Heart left ventricle (tissue), 16 donors: ENCODE measurements around the gene NDUFS3. TPM values are rescaled to one million over a fixed set of nuclear protein-coding genes. Genes with fewer than 3 reads are reported as not detected.

ENCODE experiments used
- ATAC-seq, 4 donors: fragments of 200-7000 bp; cut with Tn5 transposase; one replicate each; pipeline ENCODE4 v1.9.1; 2020 to 2022; ENCODE audit warnings: moderate library complexity in 4 of 4, mild to moderate bottlenecking in 3 of 4, moderate number of reproducible peaks in 1 of 4
- DNase-seq, 5 donors: peaks; one replicate each; pipeline ENCODE4 v3.0.0-alpha.2; 2020
- H3K27ac ChIP-seq, 12 donors: fragments of 200-600 bp; sonication (generic) in 4 of 12; one replicate each; pipeline versions ENCODE4 v1.5.0 to v1.8.0; 2016 to 2022; ENCODE audit warnings: mild to moderate bottlenecking in 2 of 12
- H3K27me3 ChIP-seq, 9 donors: fragments of 200-600 bp; sonication (generic) in 2 of 9; one replicate each; pipeline versions ENCODE4 v1.5.1 to v1.8.0; 2016 to 2022; ENCODE audit warnings: mild to moderate bottlenecking in 3 of 9
- H3K36me3 ChIP-seq, 9 donors: fragments of 200-600 bp; sonication (generic) in 2 of 9; one replicate each; pipeline versions ENCODE4 v1.5.0 to v1.8.0; 2018 to 2022; ENCODE audit warnings: mild to moderate bottlenecking in 2 of 9
- H3K4me1 ChIP-seq, 12 donors: fragments of 200-600 bp; sonication (generic) in 4 of 12; one replicate each; pipeline versions ENCODE4 v1.5.0 to v1.8.0; 2016 to 2022; ENCODE audit warnings: mild to moderate bottlenecking in 3 of 12
- H3K4me3 ChIP-seq, 12 donors: fragments of 200-600 bp; sonication (generic) in 4 of 12; one replicate each; pipeline versions ENCODE4 v1.5.0 to v1.8.0; 2017 to 2022; ENCODE audit warnings: mild to moderate bottlenecking in 9 of 12, moderate library complexity in 4 of 12
- H3K9me3 ChIP-seq, 12 donors: fragments of 200-600 bp; sonication (generic) in 4 of 12; one replicate each; pipeline versions ENCODE4 v1.5.0 to v1.8.0; 2016 to 2022; ENCODE audit warnings: mild to moderate bottlenecking in 1 of 12
- POLR2A ChIP-seq, 2 donors: fragments of 450-650 bp; IDR thresholded peaks; one replicate each; pipeline ENCODE4 v1.6.1; 2017; ENCODE audit warnings: antibody characterized with exemption in 2 of 2, mild to moderate bottlenecking in 2 of 2, moderate library complexity in 2 of 2
- WGBS, 4 donors: extraction: QIAGEN DNeasy Blood & Tissue Kit in 2 of 4; methylation state at CpG; one replicate each; pipeline versions ENCODE4 v1.1.5 to v1.1.7; 2013 to 2018; 5-methylcytosine and 5-hydroxymethylcytosine counted together
- intact Hi-C, 10 donors: fragments of 100-400 bp; cut with DNase I; formaldehyde crosslinking; loops; one replicate each; pipeline versions ENCODE4 v1.11.1 to v1.14.2; 2022
- polyA plus RNA-seq, 2 donors: library from polyadenylated mRNA; stranded (reverse); fragments of 200-250 nt; gene quantifications; one replicate each; pipeline ENCODE4 v1.2.3, GENCODE V29; 2013
- total RNA-seq, 9 donors: library from RNA; depleted of rRNA in 2 of 9; stranded (reverse); fragments of >200 nt in 2 of 9; fragmentation: NEBNext Ultra II Directional in 3 of 9; extraction: Animal tissue kit (Norgen Biotek cat#: 25700) in 3 of 9; gene quantifications; one replicate each; pipeline versions ENCODE4 v1.1.0 to v1.2.4, GENCODE V29; 2016 to 2023
- TF ChIP-seq, protein P1 (sequence below), 12 donors: fragments of 200-600 bp; sonication (generic) in 4 of 12; IDR thresholded peaks; one replicate each; pipeline versions ENCODE4 v1.5.0 to v1.8.0; 2018 to 2022; ENCODE audit warnings: antibody characterized with exemption in 12 of 12, mild to moderate bottlenecking in 5 of 12
- donor health status: ischemic (EF 13 %, LVEDD 7.1; RV severe dilation, severe dysfunction).
- donor health status: healthy with polysubstance abuse.
- donor health status: DM: no; HTN: yes; CAD: no.
- donor health status: DM: no; HTN: no; CAD: no.
- donor health status: ischemic (EF 25% LVEDD 6.9; RV normal size, moderate dysfunction).
- donor health status: ischemic (EF 25% LVEDD 5.7; RV mildly dilated, moderate dysfunction).
- donor health status: healthy.
- donor health status: DM: yes; HTN: yes; CAD: no.
- donor health status: ischemic (EF 35%, LVEDD 5.7; RV mildly dilated, moderate dysfunction).
- donor health status: nonischemic (EF 11% LVEDD 7.7; RV severe dilation, severe dysfunction).
- donor health status: DM: yes; HTN: yes; CAD: no.
- donor health status: PGD.
- donor health status: ischemic (EF 29% LVEDD 5.4; RV normal size, mild dysfunction).
- donor health status: nonischemic (EF 23%, LVEDD 6.1; RV moderate dilation, normal function).

NDUFS3 gene
- total and polyA plus RNA-seq, 11 donors = 134 to 478 (median 236) TPM

DNA sequence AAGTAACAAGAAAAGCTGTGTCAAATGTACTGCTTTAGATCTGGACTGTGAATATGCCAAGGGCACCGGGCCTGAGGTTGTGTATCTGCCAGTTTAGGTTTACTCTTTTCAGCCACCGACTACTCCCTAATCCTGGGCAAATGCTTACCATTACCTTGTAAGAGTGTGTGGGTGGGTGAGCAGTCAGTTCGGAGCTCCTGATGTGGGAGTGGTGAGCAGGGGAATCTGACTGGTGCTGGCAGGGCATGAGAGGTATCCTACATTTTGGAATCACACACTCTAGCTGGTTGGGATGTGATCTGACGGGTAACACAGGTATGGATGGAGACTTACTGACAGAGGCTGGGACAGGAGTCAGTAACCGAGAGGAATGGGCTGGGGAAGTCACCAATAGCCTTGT, 5.0 kb downstream of the NDUFS3 start:
- ATAC-seq = no peak

DNA sequence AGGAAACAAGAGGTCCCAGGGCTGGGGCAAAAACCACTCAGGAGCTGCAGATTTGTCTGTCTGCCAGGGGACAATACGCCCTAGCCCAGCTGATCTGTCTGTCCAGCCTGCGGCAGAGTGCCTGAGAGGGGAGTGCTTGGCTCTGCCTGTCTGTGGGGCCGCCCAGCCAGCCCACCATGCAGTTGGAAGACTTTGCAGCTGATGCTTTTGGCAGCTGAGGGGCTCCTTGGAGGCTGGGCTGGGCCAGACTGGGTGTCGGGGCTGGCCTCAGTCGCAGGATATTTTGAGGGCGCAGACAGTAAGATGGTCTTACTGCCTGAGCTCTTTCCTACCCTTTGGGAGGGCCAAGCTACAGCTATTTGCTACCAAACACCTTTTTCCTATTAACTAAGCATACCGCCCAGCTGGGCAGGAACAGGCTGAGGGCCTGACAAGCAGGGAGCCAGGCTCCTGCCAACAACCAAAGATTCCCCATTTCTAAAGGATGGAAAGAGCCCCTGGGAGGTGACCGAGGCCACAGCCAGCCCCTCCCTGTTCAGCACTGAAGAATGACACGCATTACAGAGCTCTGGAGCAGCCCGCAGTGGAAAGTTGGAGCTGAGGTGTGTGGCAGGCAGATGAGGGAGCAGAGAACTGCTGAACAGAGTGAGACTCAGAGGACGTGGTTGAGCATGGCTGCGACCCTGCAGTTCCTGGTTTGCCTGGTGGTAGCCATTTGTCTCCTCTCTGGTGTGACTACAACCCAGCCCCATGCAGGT, 7.4 kb downstream of the NDUFS3 start, which contains the start of gene FAM180B:
TSS of gene FAM180B (plus strand) at position 581 of the 758 bp plus-strand sequence. CDS start at position 672, 91 bp downstream.
- peaks cover 0 to 41% (median 39%) of the 10 kb centered on the region in 9 donors for H3K36me3 ChIP-seq
- ATAC-seq (peak; percentile 28 to 81 (median 50)), DNase-seq (peak in 2 of 5 donors; percentile 34 to 73)
- no peak within 1 kb of the TSS for H3K4me3 ChIP-seq
- WGBS, 4 donors = 44 to 69% (median 62%) methylated on average over 9 to 12 of the region's 12 CpGs
- peaks cover 0 to 19% (median 7%) of the 10 kb centered on the region in 9 donors for H3K27me3 ChIP-seq
- no peaks in the 10 kb centered on the region for H3K9me3 ChIP-seq
- peaks cover 0 to 31% (median 11%) of the 10 kb centered on the region in 12 donors for H3K4me1 ChIP-seq
- intact Hi-C loops = no loop called here
- peak within 1 kb of the TSS in 5 of 12 donors; percentile 21 to 60 (median 30) for H3K27ac ChIP-seq
- TF ChIP-seq, protein P1, sequence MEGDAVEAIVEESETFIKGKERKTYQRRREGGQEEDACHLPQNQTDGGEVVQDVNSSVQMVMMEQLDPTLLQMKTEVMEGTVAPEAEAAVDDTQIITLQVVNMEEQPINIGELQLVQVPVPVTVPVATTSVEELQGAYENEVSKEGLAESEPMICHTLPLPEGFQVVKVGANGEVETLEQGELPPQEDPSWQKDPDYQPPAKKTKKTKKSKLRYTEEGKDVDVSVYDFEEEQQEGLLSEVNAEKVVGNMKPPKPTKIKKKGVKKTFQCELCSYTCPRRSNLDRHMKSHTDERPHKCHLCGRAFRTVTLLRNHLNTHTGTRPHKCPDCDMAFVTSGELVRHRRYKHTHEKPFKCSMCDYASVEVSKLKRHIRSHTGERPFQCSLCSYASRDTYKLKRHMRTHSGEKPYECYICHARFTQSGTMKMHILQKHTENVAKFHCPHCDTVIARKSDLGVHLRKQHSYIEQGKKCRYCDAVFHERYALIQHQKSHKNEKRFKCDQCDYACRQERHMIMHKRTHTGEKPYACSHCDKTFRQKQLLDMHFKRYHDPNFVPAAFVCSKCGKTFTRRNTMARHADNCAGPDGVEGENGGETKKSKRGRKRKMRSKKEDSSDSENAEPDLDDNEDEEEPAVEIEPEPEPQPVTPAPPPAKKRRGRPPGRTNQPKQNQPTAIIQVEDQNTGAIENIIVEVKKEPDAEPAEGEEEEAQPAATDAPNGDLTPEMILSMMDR (IDR thresholded peaks at IDR 0.05) = no peak
- no peak for TF ChIP-seq POLR2A (IDR thresholded peaks at IDR 0.05)

More for the DNA sequence above, 5.0 kb downstream of the NDUFS3 start:
- H3K36me3 ChIP-seq = peaks cover 0 to 53% (median 49%) of the 10 kb centered on the region in 9 donors
- intact Hi-C loops = no loop called here
- no peaks in the 10 kb centered on the region for H3K9me3 ChIP-seq
- H3K4me3 ChIP-seq = no peak overlapping the region
- peaks cover 0 to 43% (median 23%) of the 10 kb centered on the region in 12 donors for H3K4me1 ChIP-seq
- DNase-seq = no peak
- TF ChIP-seq POLR2A (IDR thresholded peaks at IDR 0.05) = no peak
- TF ChIP-seq, protein P1 (IDR thresholded peaks at IDR 0.05) = no peak
- H3K27ac ChIP-seq = no peak overlapping the region
- no peaks in the 10 kb centered on the region for H3K27me3 ChIP-seq
- WGBS, 4 donors = 89 to 94% (median 91%) methylated on average over 5 of the region's 5 CpGs

DNA sequence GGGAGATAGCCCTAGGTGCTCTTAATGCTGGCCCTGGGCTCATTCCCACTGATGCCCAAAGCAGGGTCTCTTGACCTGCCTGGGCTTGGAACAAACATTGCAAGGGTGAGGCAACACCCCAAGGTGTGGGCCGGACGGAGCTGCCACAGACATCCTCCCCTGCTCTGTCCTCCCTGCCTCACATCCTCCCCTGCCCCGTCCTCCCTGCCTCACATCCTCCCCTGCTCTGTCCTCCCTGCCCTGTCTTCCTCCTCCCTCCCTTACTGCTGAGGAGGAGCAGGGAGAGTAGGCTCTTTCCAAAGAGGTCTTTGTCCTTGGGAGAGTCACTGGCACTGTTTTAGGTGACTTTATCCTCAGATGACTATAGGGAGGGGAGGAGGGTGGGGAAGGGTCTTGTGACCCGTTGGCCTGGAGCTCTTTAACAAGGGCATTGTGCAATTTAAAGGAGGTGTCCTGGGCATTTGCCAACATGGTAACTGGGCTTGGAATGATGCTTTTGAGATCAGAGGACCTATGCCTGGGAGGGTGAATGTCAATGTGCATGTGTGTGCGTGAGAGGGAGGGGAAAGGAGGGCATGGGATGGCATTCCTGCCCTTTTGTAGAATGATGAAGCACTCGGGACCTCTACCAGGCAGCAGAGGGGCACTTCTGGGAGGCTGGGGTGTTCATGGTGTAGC, 8.3 kb downstream of the NDUFS3 start:
- peaks cover 0 to 32% (median 30%) of the 10 kb centered on the region in 9 donors for H3K36me3 ChIP-seq
- peaks cover 0 to 22% (median 7%) of the 10 kb centered on the region in 9 donors for H3K27me3 ChIP-seq
- ATAC-seq (peak in 1 of 4 donors; percentile 12), DNase-seq (no peak)
- intact Hi-C loops = no loop called here
- peak overlapping the region in 3 of 12 donors; percentile 14 to 60 (median 30) for H3K27ac ChIP-seq
- H3K4me3 ChIP-seq = no peak overlapping the region
- peaks cover 0 to 26% (median 11%) of the 10 kb centered on the region in 12 donors for H3K4me1 ChIP-seq
- no peak for TF ChIP-seq POLR2A (IDR thresholded peaks at IDR 0.05)
- TF ChIP-seq, protein P1 (IDR thresholded peaks at IDR 0.05) = no peak
- no peaks in the 10 kb centered on the region for H3K9me3 ChIP-seq
- 72 to 80% (median 75%) methylated on average over 6 of the region's 6 CpGs for WGBS, 4 donors
